ENCODE data around the gene CPLX3. TPM values are rescaled to one million over a fixed set of nuclear protein-coding genes. Genes with fewer than 3 reads are reported as not detected.
A peak's percentile ranks its signal among the peaks of the same experiment; 100 is the strongest.

CPLX3 gene
- total RNA-seq, 4 donors from 2014 or later = not detected

DNA sequence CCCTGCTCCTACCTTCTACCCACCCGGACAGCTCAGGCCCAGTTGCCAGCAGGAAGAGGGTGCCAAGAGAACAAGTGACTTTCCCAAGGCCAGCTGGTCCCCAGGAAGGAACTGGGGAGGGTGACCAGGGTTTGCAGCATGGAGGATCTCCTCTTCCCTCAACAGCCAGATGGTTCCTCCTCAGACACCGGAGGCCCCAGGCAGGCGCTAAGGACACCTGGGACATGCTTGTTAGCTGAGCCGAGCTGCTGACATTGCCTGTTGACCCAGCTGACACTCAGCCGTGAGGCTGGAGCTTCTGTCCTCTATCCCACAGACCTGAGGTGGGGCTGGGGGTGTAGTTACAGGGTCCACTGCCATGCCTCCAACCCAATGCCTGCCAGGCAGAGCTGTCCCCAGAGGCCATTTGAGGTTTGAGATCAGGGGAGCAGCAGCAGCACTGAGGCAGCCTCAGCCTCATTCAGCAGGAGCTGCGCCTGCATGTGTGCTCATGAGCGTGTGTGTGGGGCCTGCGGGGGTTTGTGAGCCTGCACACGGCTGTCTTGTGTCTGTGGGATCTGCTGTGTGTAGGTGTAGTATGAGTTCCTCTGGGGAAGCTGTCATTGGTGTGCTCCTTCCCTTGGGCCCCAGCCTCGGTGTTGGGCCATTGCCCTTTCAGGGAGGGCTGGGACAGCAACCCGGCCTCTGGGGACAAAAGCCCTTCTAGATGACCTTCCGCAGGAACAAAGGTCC, 7.1 kb downstream of the CPLX3 start:
- Histone ChIP-seq H3K4me3 (no peak overlapping the region), H3K27me3 (no peaks in the 10 kb centered on the region), H3K9me3 (no peaks in the 10 kb centered on the region), H3K36me3 (no peaks in the 10 kb centered on the region), H3K27ac (no peak overlapping the region), H3K4me1 (no peaks in the 10 kb centered on the region)
- intact Hi-C loops (cut with DNase I; ENCODE audit: low total_unique reads) = no loop called here
- TF ChIP-seq, protein P1, sequence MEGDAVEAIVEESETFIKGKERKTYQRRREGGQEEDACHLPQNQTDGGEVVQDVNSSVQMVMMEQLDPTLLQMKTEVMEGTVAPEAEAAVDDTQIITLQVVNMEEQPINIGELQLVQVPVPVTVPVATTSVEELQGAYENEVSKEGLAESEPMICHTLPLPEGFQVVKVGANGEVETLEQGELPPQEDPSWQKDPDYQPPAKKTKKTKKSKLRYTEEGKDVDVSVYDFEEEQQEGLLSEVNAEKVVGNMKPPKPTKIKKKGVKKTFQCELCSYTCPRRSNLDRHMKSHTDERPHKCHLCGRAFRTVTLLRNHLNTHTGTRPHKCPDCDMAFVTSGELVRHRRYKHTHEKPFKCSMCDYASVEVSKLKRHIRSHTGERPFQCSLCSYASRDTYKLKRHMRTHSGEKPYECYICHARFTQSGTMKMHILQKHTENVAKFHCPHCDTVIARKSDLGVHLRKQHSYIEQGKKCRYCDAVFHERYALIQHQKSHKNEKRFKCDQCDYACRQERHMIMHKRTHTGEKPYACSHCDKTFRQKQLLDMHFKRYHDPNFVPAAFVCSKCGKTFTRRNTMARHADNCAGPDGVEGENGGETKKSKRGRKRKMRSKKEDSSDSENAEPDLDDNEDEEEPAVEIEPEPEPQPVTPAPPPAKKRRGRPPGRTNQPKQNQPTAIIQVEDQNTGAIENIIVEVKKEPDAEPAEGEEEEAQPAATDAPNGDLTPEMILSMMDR (IDR thresholded peaks at IDR 0.05) = no peak
- no peak for TF ChIP-seq POLR2A (IDR thresholded peaks at IDR 0.05)
- DNase-seq = no peak

GRCh38 chr15:74835312-74835823, 8.9 kb downstream of the CPLX3 start:
- TF ChIP-seq, protein P1 (IDR thresholded peaks at IDR 0.05) = peak in 2 of 4 experiments; percentile 33 to 42
- TF ChIP-seq POLR2A (IDR thresholded peaks at IDR 0.05) = no peak
- no peaks in the 10 kb centered on the region for H3K4me1 ChIP-seq
- no peaks in the 10 kb centered on the region for H3K9me3 ChIP-seq
- no peaks in the 10 kb centered on the region for H3K36me3 ChIP-seq
- DNase-seq = no peak
- H3K27ac ChIP-seq = no peak overlapping the region
- no peaks in the 10 kb centered on the region for H3K27me3 ChIP-seq
- intact Hi-C loops (cut with DNase I; ENCODE audit: low total_unique reads) = no loop called here
- no peak overlapping the region for H3K4me3 ChIP-seq

GRCh38 chr15:74836846-74837245, 10.4 kb downstream of the CPLX3 start:
- Histone ChIP-seq H3K27ac (no peak overlapping the region), H3K9me3 (no peaks in the 10 kb centered on the region), H3K36me3 (no peaks in the 10 kb centered on the region), H3K4me1 (peaks cover 0 to 2% of the 10 kb centered on the region in 2 donors), H3K4me3 (no peak overlapping the region), H3K27me3 (no peaks in the 10 kb centered on the region)
- intact Hi-C loops (cut with DNase I; ENCODE audit: low total_unique reads) = no loop called here
- no peak for DNase-seq
- TF ChIP-seq, protein P1 (IDR thresholded peaks at IDR 0.05) = no peak
- TF ChIP-seq POLR2A (IDR thresholded peaks at IDR 0.05) = no peak

GRCh38 chr15:74837482-74838136, 11.2 kb downstream of the CPLX3 start:
- no peak overlapping the region for H3K27ac ChIP-seq
- H3K9me3 ChIP-seq = no peaks in the 10 kb centered on the region
- intact Hi-C loops (cut with DNase I; ENCODE audit: low total_unique reads) = no loop called here
- no peak for DNase-seq
- H3K4me3 ChIP-seq = no peak overlapping the region
- peaks cover 0 to 9% of the 10 kb centered on the region in 2 donors for H3K4me1 ChIP-seq
- no peaks in the 10 kb centered on the region for H3K36me3 ChIP-seq
- no peak for TF ChIP-seq POLR2A (IDR thresholded peaks at IDR 0.05)
- TF ChIP-seq, protein P1 (IDR thresholded peaks at IDR 0.05) = no peak
- H3K27me3 ChIP-seq = no peaks in the 10 kb centered on the region

DNA sequence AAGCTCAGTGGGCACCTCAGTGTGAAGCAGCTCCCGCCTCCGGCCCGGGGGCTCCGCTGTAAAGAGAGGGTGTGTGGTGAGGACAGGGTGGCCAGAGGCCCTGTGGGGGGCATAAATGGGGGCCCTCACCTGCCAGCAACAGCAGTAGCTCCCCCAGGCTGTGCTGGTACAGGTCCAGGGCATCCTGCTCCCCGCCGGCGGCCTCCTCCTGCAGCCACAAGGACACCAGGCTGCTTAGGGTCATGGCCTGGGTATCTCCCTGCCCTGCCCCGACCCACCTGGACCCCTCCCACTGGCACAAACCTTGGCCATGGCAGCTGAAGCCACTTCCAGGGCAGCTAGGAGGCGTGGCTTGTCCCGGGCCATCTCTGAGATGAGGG, 11.7 kb downstream of the CPLX3 start:
- TF ChIP-seq, protein P1 (IDR thresholded peaks at IDR 0.05) = no peak
- TF ChIP-seq POLR2A (IDR thresholded peaks at IDR 0.05) = no peak
- Histone ChIP-seq H3K36me3 (no peaks in the 10 kb centered on the region), H3K9me3 (no peaks in the 10 kb centered on the region), H3K4me3 (no peak overlapping the region), H3K4me1 (peaks cover 0 to 10% of the 10 kb centered on the region in 2 donors), H3K27me3 (no peaks in the 10 kb centered on the region), H3K27ac (no peak overlapping the region)
- DNase-seq = no peak
- intact Hi-C loops (cut with DNase I; ENCODE audit: low total_unique reads) = no loop called here

All from uterus (tissue), 4 donors.